Right lobe of liver (tissue), 4 donors: Measurements from ENCODE around the gene NVL.

Experiments used
- CTCF ChIP-seq, 4 donors: fragments of 200-600 bp in 3 of 4; fragments of 450-650 bp in 1 of 4; IDR thresholded peaks; one replicate each; pipeline versions ENCODE4 v1.5.1 to v1.8.0; 2016 to 2022; ENCODE audit warnings: antibody characterized with exemption in 4 of 4, mild to moderate bottlenecking in 2 of 4
- POLR2A ChIP-seq: fragments of 450-650 bp; IDR thresholded peaks from one replicate; pipeline ENCODE4 v1.6.1; 2017; ENCODE audit warnings: antibody characterized with exemption, mild to moderate bottlenecking
- donor health status: DM: no; HTN: no; CAD: no.
- donor health status: DM: no; HTN: no; CAD: no.
- donor health status: DM: no; HTN: yes; CAD: no.

GRCh38 chr1:224256640-224257039 is 73.3 kb downstream of the NVL start:
- TF ChIP-seq CTCF (IDR thresholded peaks at IDR 0.05) (no peak), POLR2A (no peak)
